BE2C (cell line): ENCODE measurements around the gene WDFY2.
A peak's percentile ranks its signal among the peaks of the same experiment; 100 is the strongest.

Experiments
- DNase-seq: peaks from one replicate; pipeline ENCODE4 v3.0.0-alpha.2; 2020
- H3K27me3 ChIP-seq: fragments of 250-450 bp; sonication (Bioruptor Pico); 2 replicates; pipeline ENCODE4 v1.5.1; 2020; ENCODE audit warnings: mild to moderate bottlenecking
- H3K36me3 ChIP-seq: fragments of 250-450 bp; sonication (Bioruptor Pico); 2 replicates; pipeline ENCODE4 v1.5.1; 2020; ENCODE audit warnings: mild to moderate bottlenecking
- H3K4me1 ChIP-seq: fragments of 250-450 bp; sonication (Bioruptor Pico); 2 replicates; pipeline ENCODE4 v1.5.1; 2020
- H3K4me3 ChIP-seq: 2 replicates; pipeline ENCODE4 v1.5.1; 2011; ENCODE audit warnings: low read depth, low read length
- H3K9me3 ChIP-seq: fragments of 250-450 bp; sonication (Bioruptor Pico); 2 replicates; pipeline ENCODE4 v1.5.1; 2020
- TF ChIP-seq, protein P1 (sequence below): IDR thresholded peaks from 2 replicates; pipeline ENCODE4 v1.5.1; 2012; ENCODE audit warnings: mild to moderate bottlenecking, low read depth, low read length

Gene WDFY2

DNA sequence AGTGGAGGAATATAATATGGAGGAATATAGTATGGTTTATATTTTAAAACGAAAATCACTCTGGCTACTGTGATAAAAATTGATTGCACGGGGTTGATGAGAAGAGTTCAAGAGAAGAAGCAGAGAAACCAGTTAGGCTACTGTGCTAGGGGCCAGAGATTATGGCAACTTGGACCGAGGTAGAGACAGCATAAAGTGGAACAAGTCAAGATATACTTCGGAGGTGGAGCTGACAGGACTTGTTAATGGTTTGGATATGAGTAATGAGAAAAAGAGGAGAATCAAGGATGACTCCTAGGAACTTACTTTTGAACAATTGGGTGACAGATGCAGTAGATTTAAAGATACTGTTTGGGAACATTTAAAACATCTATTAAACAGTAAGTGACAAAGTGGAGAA, 6.6 kb upstream of the WDFY2 start:
- DNase-seq = no peak
- Histone ChIP-seq H3K27me3 (no peaks in the 10 kb centered on the region), H3K36me3 (no peaks in the 10 kb centered on the region), H3K4me1 (no peaks in the 10 kb centered on the region), H3K4me3 (no peak overlapping the region), H3K9me3 (no peaks in the 10 kb centered on the region)
- TF ChIP-seq, protein P1, sequence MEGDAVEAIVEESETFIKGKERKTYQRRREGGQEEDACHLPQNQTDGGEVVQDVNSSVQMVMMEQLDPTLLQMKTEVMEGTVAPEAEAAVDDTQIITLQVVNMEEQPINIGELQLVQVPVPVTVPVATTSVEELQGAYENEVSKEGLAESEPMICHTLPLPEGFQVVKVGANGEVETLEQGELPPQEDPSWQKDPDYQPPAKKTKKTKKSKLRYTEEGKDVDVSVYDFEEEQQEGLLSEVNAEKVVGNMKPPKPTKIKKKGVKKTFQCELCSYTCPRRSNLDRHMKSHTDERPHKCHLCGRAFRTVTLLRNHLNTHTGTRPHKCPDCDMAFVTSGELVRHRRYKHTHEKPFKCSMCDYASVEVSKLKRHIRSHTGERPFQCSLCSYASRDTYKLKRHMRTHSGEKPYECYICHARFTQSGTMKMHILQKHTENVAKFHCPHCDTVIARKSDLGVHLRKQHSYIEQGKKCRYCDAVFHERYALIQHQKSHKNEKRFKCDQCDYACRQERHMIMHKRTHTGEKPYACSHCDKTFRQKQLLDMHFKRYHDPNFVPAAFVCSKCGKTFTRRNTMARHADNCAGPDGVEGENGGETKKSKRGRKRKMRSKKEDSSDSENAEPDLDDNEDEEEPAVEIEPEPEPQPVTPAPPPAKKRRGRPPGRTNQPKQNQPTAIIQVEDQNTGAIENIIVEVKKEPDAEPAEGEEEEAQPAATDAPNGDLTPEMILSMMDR = no peak

DNA sequence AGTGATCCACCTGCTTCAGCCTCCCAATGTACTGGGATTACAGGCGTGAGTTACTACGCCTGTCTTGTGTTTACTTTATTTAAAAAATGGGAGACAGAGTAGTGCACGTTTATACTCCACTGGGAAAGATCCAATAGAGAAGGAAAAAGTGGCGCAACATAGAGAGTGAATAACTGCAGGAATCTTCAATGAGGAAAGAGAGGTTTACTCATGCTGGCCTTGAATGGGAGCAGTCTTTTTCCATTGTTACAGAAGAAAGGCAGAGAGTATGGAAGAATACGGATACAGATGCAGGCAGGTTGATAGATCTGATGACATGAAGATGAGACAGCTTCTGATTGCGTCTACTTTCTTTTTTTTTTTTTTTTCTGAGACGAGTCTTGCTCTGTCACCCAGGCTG, 4.6 kb upstream of the WDFY2 start:
- no peak for DNase-seq
- Histone ChIP-seq H3K27me3 (no peaks in the 10 kb centered on the region), H3K4me3 (no peak overlapping the region), H3K9me3 (no peaks in the 10 kb centered on the region), H3K36me3 (no peaks in the 10 kb centered on the region), H3K4me1 (no peaks in the 10 kb centered on the region; the same call in 1 of the 2 replicates)
- TF ChIP-seq, protein P1 = no peak

DNA sequence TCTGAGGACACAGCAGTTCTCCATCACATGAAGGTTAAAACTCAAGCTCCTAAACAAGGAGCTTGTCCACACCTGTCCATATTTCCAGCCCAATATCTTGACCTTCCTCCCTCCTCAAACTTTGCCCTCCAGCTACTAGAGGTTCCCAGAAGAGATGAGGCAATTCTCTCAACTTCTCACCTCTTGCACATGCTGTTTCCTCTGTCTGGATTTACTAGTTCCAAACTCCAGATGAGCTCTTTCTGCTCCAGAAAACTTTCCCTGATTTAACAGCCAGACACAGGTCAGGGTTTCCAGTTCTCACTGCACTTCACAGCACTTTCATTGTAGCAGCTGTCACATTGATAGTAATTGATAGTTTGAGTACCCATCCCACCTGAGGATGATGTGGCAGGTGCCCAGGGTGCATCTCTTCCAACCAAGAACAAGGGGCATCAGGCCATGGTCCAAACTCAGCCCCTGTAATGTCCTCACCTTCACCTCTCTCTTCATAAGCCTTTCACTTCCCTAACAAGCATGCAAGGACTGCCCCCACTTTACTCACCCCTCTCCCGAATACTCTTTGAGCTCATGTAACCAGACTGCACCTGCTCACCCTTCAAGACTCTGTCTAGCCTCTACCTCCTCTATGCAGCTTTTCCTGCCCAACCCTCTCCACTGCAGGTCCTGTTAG, 3.0 kb upstream of the WDFY2 start:
- DNase-seq = no peak
- Histone ChIP-seq H3K9me3 (no peaks in the 10 kb centered on the region), H3K4me1 (no peaks in the 10 kb centered on the region; the same call in 1 of the 2 replicates), H3K27me3 (no peaks in the 10 kb centered on the region), H3K4me3 (no peak overlapping the region), H3K36me3 (no peaks in the 10 kb centered on the region)
- TF ChIP-seq, protein P1 = no peak

DNA sequence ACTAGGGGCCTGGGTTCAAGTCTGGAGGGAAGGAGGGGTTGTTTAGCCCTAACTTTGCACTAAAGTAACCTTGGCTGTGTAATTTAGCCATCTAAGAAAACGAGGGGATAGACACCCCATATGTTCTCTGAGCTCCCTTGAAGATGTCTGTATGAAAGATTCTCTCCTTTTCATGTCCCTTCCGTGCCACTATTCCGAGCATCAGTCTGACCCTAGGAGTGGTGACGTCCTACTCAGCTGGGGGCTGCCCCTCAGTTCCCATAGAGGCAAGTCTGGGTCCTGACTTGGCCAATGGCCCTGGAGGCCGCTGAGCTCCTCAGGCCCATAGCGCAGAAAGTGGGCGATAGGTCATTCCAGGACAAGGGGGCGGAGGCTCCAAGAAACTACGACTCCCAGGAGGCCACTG, 790 bp upstream of the WDFY2 start:
- TF ChIP-seq, protein P1 = no peak
- Histone ChIP-seq H3K9me3 (no peaks in the 10 kb centered on the region), H3K27me3 (no peaks in the 10 kb centered on the region), H3K4me1 (no peaks in the 10 kb centered on the region; the same call in 1 of the 2 replicates), H3K36me3 (no peaks in the 10 kb centered on the region), H3K4me3 (peak overlapping the region; percentile 96)
- no peak for DNase-seq

DNA sequence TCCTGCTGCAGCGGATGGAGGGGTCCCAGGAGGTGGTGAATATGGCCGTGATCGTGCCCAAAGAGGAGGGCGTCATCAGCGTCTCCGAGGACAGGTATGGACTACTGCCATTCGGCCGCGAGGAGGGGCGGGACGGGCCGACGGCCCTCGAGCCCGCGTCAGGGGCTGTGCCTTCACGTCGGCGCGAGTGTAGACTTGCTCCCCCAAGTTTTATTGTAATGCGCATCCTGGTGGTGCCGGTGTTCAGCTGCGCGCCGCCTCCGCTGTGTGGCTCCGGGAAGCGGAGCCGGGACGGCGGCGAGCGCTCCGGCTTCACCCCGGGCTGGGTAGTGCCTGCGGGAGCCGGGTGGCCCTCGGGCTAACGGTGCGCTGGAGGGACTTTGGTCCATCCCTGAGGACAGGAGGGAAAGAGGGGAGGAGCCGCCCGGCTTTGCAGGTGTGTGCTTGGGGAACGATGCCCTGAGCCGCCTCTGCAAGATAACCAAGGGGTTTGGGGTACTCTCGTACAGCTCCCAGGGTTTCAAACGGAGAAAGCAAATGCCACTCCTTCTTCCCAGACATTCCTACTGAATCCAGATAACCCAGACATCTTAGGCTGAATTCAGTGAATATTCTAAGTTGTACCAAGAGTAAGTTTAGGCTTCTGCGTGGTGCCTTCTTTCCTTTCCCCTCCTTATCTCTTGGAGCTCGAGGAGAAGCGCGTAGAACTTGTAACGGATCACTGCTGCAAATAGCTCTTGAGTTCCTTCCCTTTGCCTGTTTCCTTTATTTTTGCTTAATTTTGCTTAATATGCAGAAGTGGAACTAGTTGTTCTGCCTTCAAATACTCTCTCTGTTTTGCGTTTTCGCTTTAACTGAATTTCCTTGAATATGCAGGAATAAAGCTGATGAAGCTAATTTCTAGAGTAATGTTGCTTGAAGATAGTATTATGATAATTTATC, 740 bp downstream of the WDFY2 start:
- Histone ChIP-seq H3K9me3 (no peaks in the 10 kb centered on the region), H3K4me1 (peaks cover 6% of the 10 kb centered on the region), H3K4me3 (peak overlapping the region; percentile 96), H3K36me3 (no peaks in the 10 kb centered on the region), H3K27me3 (no peaks in the 10 kb centered on the region)
- peak; percentile 69 for DNase-seq
- TF ChIP-seq, protein P1 = peak; percentile 9; the same call in 1 of the 2 replicates
